ENCODE results near the gene SLC66A2.

Gene SLC66A2

DNA sequence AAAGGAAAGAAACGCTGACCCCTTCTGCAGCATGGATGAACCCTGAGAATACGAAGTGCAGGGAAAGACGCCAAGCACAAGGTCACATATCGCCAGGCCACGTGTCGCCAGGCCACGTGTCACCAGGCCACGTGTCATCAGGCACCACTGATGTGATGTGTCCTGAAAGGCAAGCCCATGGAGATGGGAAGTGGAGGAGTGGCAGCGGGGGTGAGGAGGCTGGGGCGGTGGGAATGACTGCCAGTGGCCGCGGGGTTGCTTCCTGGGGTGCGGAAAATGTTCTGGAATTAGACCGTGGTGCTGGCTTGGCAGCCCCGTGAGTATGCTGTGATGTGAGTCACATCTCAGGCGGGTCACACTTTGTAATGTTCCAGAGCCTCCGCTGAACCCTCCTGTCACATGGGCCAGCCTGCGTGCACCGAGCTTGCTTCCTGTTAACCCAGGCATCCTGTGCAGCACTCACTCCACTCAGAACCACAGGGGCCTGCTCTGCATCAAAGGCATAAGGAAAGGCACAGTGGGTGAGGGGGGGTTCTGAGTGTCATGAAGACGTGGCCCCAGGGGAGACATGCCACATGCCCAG lies 39.0 kb downstream of the SLC66A2 start:
- Mint-ChIP-seq H3K36me3 (ENCODE audit: low read depth) (peaks cover 100% of the 10 kb centered on the region), H3K4me3 (no peak overlapping the region), H3K9me3 (peaks cover 30% of the 10 kb centered on the region), H3K4me1 (ENCODE audit: low read depth) (peaks cover 5% of the 10 kb centered on the region), H3K27ac (no peak overlapping the region), H3K27me3 (no peaks in the 10 kb centered on the region)
- intact Hi-C loops (cut with micrococcal nuclease): no loop called here

GRCh38 chr18:79911344-79912270 lies 39.8 kb downstream of the SLC66A2 start:
- Mint-ChIP-seq H3K9me3 (peaks cover 21% of the 10 kb centered on the region), H3K27me3 (no peaks in the 10 kb centered on the region), H3K27ac (no peak overlapping the region), H3K36me3 (ENCODE audit: low read depth) (peaks cover 99% of the 10 kb centered on the region), H3K4me1 (ENCODE audit: low read depth) (peaks cover 5% of the 10 kb centered on the region), H3K4me3 (no peak overlapping the region)
- intact Hi-C loops (cut with micrococcal nuclease): no loop called here

DNA sequence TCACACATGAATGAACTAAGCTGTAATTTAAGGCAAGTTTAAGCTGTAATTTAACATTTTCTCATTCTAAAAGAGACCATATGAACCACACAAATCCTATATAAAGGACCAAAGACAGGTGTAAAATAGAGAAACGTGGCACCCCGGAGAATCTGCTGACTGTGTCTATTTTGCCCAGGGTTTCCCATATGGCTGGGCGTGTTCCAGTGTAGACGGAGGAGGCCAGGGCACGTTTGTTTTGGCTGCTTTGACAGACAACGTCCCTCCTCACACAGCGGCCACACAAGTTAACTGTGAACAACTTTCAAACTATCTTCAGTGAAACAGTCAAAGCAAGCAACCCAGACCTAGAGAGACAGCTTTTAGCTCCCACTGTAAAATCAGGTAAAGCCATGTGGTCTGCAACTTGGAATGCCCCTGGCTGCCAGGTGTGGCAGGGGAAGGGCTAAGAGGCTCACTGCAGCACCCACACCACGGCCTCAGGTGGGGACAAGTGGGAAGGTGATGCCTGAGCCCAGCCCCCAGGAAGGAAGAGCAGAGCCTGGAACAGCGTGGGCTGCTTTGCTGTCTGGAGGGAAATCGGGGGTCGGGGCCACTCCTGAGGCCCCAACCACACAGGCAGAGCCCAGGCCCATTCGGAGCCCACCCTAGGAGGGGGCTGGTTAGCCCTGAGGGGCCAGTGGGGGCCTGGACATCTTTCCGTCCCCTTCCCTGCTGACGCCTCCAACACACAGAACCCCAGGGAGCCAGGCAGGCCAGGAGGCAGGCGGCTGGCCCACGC lies 40.7 kb downstream of the SLC66A2 start:
- H3K4me3 Mint-ChIP-seq: no peak overlapping the region
- intact Hi-C loops (cut with micrococcal nuclease): no loop called here
- peaks cover 99% of the 10 kb centered on the region for H3K36me3 Mint-ChIP-seq (ENCODE audit: low read depth)
- peaks cover 5% of the 10 kb centered on the region for H3K4me1 Mint-ChIP-seq (ENCODE audit: low read depth)
- H3K9me3 Mint-ChIP-seq: peaks cover 13% of the 10 kb centered on the region
- H3K27ac Mint-ChIP-seq: no peak overlapping the region
- no peaks in the 10 kb centered on the region for H3K27me3 Mint-ChIP-seq

- peaks cover 99% of the 10 kb centered on the region for H3K36me3 Mint-ChIP-seq (ENCODE audit: low read depth)
- intact Hi-C loops (cut with micrococcal nuclease): no loop called here
Observed at GRCh38 chr18:79906706-79907105, 44.7 kb downstream of the SLC66A2 start.

GRCh38 chr18:79905993-79906392 lies 45.5 kb downstream of the SLC66A2 start:
- Mint-ChIP-seq H3K27ac (no peak overlapping the region), H3K4me1 (ENCODE audit: low read depth) (peaks cover 5% of the 10 kb centered on the region), H3K4me3 (no peak overlapping the region), H3K27me3 (no peaks in the 10 kb centered on the region), H3K36me3 (ENCODE audit: low read depth) (peaks cover 99% of the 10 kb centered on the region), H3K9me3 (peaks cover 22% of the 10 kb centered on the region)
- intact Hi-C loops (cut with micrococcal nuclease): no loop called here

More at GRCh38 chr18:79906706-79907105, 44.7 kb downstream of the SLC66A2 start:
- no peak overlapping the region for H3K27ac Mint-ChIP-seq
- H3K9me3 Mint-ChIP-seq: peaks cover 17% of the 10 kb centered on the region
- no peaks in the 10 kb centered on the region for H3K27me3 Mint-ChIP-seq
- H3K4me1 Mint-ChIP-seq (ENCODE audit: low read depth): peaks cover 5% of the 10 kb centered on the region
- no peak overlapping the region for H3K4me3 Mint-ChIP-seq

DNA sequence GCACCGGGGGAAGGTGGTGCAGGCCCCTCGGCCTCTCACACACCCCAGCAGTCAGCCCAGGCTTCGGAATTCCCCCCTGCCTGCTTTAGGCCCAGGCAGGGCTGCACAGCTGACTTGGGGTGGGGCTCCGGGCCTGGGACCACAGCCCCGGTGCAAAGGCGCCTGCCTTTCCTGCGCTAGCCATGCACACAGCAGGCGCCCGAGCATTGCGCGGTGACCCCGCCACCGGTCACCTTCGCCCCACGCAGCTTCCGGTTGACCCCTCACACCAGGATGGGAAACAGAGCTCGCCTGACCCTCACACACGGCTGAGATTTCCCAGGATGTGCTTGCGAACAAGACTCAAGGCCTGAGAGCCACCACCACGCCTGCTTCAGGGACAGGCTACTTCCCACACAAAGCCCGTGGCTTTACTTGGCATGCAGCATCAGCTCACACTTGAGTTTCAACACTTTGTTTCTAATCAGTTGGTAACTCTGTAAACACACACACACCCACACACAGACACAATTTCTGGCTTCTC lies 46.0 kb downstream of the SLC66A2 start:
- Mint-ChIP-seq H3K9me3 (peaks cover 24% of the 10 kb centered on the region), H3K27me3 (no peaks in the 10 kb centered on the region), H3K4me3 (no peak overlapping the region), H3K4me1 (ENCODE audit: low read depth) (peaks cover 5% of the 10 kb centered on the region), H3K36me3 (ENCODE audit: low read depth) (peaks cover 99% of the 10 kb centered on the region), H3K27ac (no peak overlapping the region)
- intact Hi-C loops (cut with micrococcal nuclease): no loop called here

DNA sequence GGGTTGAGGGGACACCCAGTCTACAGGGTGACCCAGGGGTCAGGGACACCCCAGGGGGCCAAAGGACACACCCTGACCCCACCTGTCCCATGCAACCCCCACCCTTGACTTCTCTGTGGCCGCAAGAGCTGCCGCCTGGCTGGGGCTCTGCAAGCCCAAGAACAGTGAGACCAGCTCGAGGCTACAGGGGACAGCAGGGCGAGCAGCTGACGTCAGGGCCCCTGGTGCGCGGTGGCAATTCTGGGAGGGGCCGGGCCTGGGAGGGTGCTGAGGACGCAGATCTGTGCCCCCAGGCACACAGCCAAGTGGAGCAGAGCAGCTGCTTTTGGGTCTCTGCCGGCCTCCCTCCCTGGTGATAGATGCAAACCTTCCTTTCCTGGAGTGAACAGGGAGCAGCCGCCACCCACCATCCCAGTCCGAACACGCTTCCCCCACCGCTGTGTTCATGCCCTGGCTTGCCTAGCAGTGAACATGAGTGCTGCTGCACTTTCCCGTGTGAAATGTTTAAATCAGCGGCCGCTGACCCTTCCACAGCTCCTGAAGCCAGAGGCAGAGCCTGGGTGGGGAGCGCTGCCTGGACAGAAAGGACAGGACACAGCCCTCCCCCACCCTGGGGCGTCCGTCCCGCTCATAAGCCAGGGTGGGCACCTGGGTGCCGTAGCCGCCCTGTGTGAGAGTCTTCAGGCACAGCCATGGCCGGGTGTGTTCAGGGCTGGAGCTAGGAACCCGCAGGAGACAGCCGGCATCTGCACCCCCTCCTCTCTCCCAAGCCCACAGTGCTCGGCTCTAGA lies 46.9 kb downstream of the SLC66A2 start:
- Mint-ChIP-seq H3K27me3 (peaks cover 1% of the 10 kb centered on the region), H3K4me1 (ENCODE audit: low read depth) (peaks cover 5% of the 10 kb centered on the region), H3K27ac (no peak overlapping the region), H3K36me3 (ENCODE audit: low read depth) (peaks cover 98% of the 10 kb centered on the region), H3K9me3 (peaks cover 33% of the 10 kb centered on the region), H3K4me3 (no peak overlapping the region)
- intact Hi-C loops (cut with micrococcal nuclease): no loop called here

GRCh38 chr18:79903787-79904356 lies 47.6 kb downstream of the SLC66A2 start:
- H3K4me1 Mint-ChIP-seq (ENCODE audit: low read depth): peaks cover 5% of the 10 kb centered on the region
- H3K36me3 Mint-ChIP-seq (ENCODE audit: low read depth): peaks cover 91% of the 10 kb centered on the region
- H3K27ac Mint-ChIP-seq: no peak overlapping the region
- peaks cover 1% of the 10 kb centered on the region for H3K27me3 Mint-ChIP-seq
- peaks cover 36% of the 10 kb centered on the region for H3K9me3 Mint-ChIP-seq
- intact Hi-C loops (cut with micrococcal nuclease): no loop called here
- no peak overlapping the region for H3K4me3 Mint-ChIP-seq

- no peak overlapping the region for H3K4me3 Mint-ChIP-seq
- peaks cover 35% of the 10 kb centered on the region for H3K9me3 Mint-ChIP-seq
- intact Hi-C loops (cut with micrococcal nuclease): no loop called here
- H3K36me3 Mint-ChIP-seq (ENCODE audit: low read depth): peaks cover 84% of the 10 kb centered on the region
- peaks cover 1% of the 10 kb centered on the region for H3K27me3 Mint-ChIP-seq
- H3K4me1 Mint-ChIP-seq (ENCODE audit: low read depth): peaks cover 2% of the 10 kb centered on the region
- H3K27ac Mint-ChIP-seq: no peak overlapping the region
Observed at GRCh38 chr18:79903071-79903635, 48.3 kb downstream of the SLC66A2 start.

DNA sequence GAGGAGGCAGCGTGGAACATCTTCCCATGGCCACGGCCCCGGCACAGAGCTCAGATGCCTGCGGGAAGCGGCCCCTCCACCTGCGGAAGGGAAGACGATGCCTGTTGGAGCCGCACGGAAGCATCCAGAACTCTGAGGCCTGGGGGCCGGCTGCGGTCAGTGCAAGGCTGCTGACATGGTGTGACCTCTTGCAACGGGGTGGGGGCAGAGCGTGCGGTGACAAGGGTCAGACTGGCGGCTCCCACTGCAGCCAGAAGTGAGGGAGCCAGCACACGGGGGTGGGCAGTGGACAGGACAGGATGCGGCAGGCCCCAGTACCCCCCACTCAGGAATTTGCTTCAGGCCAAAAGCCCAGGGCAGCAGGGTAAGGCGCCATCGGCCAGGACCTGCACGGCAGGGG lies 48.8 kb downstream of the SLC66A2 start:
- H3K27ac Mint-ChIP-seq: no peak overlapping the region
- H3K4me1 Mint-ChIP-seq (ENCODE audit: low read depth): no peaks in the 10 kb centered on the region
- H3K36me3 Mint-ChIP-seq (ENCODE audit: low read depth): peaks cover 84% of the 10 kb centered on the region
- H3K9me3 Mint-ChIP-seq: peaks cover 37% of the 10 kb centered on the region
- H3K27me3 Mint-ChIP-seq: peaks cover 1% of the 10 kb centered on the region
- intact Hi-C loops (cut with micrococcal nuclease): no loop called here
- no peak overlapping the region for H3K4me3 Mint-ChIP-seq

DNA sequence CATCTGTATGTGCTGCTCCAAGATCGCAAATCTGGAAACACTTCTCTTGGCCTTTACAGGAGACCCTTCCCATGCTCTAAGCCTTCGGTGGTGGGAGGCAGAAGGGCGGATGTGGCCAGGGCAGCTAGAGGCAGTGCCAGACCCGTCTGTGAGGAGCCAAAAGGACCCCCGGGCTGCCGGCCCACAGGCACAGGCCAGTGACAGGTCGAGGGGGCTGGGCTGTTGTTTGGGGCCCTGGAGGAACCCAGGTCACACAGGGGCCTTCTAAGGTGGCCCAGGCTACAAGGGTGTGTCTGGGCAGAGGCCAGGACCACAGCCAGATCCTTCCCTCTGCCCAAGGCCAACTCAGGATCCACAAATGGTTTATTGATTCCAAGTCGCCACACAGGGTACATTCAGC lies 49.4 kb downstream of the SLC66A2 start:
- peaks cover 1% of the 10 kb centered on the region for H3K27me3 Mint-ChIP-seq
- intact Hi-C loops (cut with micrococcal nuclease): no loop called here
- no peak overlapping the region for H3K4me3 Mint-ChIP-seq
- no peaks in the 10 kb centered on the region for H3K4me1 Mint-ChIP-seq (ENCODE audit: low read depth)
- peaks cover 43% of the 10 kb centered on the region for H3K9me3 Mint-ChIP-seq
- no peak overlapping the region for H3K27ac Mint-ChIP-seq
- peaks cover 81% of the 10 kb centered on the region for H3K36me3 Mint-ChIP-seq (ENCODE audit: low read depth)

GRCh38 chr18:79901665-79902064 lies 49.8 kb downstream of the SLC66A2 start:
- Mint-ChIP-seq H3K27me3 (peaks cover 1% of the 10 kb centered on the region), H3K36me3 (ENCODE audit: low read depth) (peaks cover 79% of the 10 kb centered on the region), H3K4me3 (no peak overlapping the region), H3K27ac (no peak overlapping the region), H3K9me3 (peaks cover 47% of the 10 kb centered on the region), H3K4me1 (ENCODE audit: low read depth) (no peaks in the 10 kb centered on the region)
- intact Hi-C loops (cut with micrococcal nuclease): no loop called here
